Measurements from ENCODE around the gene TTLL3.

DNA sequence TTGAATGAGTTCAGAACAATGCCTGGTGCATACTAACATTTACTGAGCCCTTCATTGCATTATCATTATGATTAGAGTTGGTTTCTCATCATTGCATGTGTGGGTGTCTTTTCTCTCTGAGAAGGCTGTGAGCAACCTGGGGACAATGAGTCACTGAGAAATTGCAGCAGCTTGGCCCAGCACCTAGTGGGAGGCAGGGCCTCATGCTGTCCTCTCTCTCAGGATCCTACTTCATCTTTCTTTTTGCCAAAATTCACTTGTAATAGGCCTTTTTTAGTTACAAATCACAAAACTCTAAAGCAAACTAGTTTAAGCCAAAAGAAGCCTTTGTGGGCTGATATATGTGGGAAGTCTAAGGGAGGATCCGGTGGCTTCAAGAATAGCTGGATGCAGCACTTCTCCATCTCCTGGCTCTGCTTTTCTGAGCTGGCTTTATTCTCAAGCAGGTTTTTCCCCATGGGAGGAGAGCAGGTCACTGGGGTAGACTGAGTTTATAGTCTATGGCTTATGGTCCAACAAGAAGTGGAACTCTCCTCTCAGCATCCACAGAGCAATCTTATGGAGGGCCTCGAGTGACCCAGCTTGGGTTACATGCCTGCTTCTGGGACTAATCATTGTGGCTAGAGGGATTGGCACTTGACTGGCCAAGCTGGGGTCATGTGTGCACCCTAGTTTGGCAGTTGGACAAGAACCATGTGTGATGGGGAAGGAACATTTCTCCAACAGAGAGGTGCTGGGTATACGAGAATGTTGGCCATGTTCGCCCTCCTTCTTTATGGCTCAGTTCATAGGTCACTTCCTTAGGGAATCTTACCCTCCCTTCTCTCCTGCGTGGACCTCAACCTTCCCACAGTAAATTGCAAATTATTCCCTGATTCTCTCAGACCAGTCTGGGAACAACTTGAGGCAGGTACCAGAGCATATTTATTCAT, 31.7 kb upstream of the TTLL3 start:
- TF ChIP-seq, protein P1, sequence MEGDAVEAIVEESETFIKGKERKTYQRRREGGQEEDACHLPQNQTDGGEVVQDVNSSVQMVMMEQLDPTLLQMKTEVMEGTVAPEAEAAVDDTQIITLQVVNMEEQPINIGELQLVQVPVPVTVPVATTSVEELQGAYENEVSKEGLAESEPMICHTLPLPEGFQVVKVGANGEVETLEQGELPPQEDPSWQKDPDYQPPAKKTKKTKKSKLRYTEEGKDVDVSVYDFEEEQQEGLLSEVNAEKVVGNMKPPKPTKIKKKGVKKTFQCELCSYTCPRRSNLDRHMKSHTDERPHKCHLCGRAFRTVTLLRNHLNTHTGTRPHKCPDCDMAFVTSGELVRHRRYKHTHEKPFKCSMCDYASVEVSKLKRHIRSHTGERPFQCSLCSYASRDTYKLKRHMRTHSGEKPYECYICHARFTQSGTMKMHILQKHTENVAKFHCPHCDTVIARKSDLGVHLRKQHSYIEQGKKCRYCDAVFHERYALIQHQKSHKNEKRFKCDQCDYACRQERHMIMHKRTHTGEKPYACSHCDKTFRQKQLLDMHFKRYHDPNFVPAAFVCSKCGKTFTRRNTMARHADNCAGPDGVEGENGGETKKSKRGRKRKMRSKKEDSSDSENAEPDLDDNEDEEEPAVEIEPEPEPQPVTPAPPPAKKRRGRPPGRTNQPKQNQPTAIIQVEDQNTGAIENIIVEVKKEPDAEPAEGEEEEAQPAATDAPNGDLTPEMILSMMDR (IDR thresholded peaks at IDR 0.05) = no peak
- TF ChIP-seq EZH2 (IDR thresholded peaks at IDR 0.05; ENCODE audit: borderline replicate concordance, insufficient read depth, low read depth, low read length, poor library complexity, severe bottlenecking) = no peak
